Measurements from ENCODE around the gene UFD1. TPM values are rescaled to one million over a fixed set of nuclear protein-coding genes. Genes with fewer than 3 reads are reported as not detected.

UFD1 gene
- total and polyA plus RNA-seq, 2 of the 4 experiments (the other 2 are of a cell fraction): 149 to 152 TPM

DNA sequence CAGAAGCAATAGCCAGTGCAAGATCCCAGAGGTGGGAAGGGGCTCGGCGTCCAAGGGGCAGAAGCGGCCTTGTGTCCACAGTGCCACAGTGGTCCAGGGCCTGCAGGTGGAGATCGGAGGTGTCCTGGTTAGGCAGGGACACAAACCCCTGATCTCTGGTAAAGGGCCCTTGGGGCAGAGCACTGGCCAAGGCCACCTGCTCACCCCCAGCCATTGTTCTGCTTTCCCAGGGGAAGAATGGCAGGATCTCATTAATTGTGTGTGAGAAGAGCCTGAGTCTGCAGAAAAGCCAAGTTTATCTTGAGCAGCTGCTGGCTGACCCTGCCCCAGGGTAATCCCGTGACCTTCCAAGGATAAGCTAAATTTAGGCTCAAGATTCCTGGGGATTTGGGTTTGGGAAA lies 48.3 kb upstream of the UFD1 start:
- Histone ChIP-seq H2AK9ac (replicated peaks; ENCODE audit: low read depth, low read length, poor library complexity) (no peak overlapping the region), H2AK5ac (ENCODE audit: low read depth, low read length) (no peak overlapping the region), H3K9ac (ENCODE audit: low read depth, low read length) (no peak overlapping the region), H4K20me1 (ENCODE audit: insufficient read depth, low read length) (peaks cover 4% of the 10 kb centered on the region; the same call in 1 of the 2 replicates), H3K4me3 (ENCODE audit: insufficient read depth, low read depth, low read length) (no peak overlapping the region), H3K27me3 (ENCODE audit: control insufficient read depth, insufficient read depth, low read length) (peaks cover 19% of the 10 kb centered on the region), H3K4ac (ENCODE audit: low read depth, low read length) (no peak overlapping the region), H3K56ac (ENCODE audit: extremely low read depth, insufficient read depth, low read length) (no peak overlapping the region), H4K91ac (ENCODE audit: insufficient read depth, low read depth, low read length) (no peak overlapping the region), H3K18ac (ENCODE audit: low read depth, low read length) (no peak overlapping the region), H2BK5ac (ENCODE audit: low read depth, low read length, poor library complexity, severe bottlenecking) (no peak overlapping the region), H4K5ac (ENCODE audit: low read depth, low read length) (no peak overlapping the region), H3K14ac (replicated peaks; ENCODE audit: low read depth, low read length) (no peak overlapping the region), H2BK120ac (ENCODE audit: low read depth, low read length) (no peak overlapping the region), H3K9me3 (ENCODE audit: control insufficient read depth, insufficient read depth, low read length) (no peaks in the 10 kb centered on the region), H3K4me2 (ENCODE audit: low read depth, low read length) (no peak overlapping the region), H3K23ac (ENCODE audit: low read depth, low read length) (no peak overlapping the region), H3K4me1 (ENCODE audit: control insufficient read depth, insufficient read depth, low read length) (no peaks in the 10 kb centered on the region; the same call in 1 of the 2 replicates), H4K8ac (ENCODE audit: low read depth in 2 of 2, low read length in 2 of 2) (no peak overlapping the region), H3K36me3 (ENCODE audit: control insufficient read depth, insufficient read depth, low read length) (no peaks in the 10 kb centered on the region), H3K79me1 (ENCODE audit: low read depth in 1 of 2, low read length in 2 of 2) (no peaks in the 10 kb centered on the region), H3K27ac (ENCODE audit: insufficient read depth, low read length) (no peak overlapping the region), H3K9me1 (ENCODE audit: insufficient read depth, low read length) (no peaks in the 10 kb centered on the region), H2BK15ac (ENCODE audit: low read depth, low read length) (no peak overlapping the region), H2AFZ (replicated peaks; ENCODE audit: low read length, poor library complexity) (no peak overlapping the region), H2BK20ac (ENCODE audit: low read depth, low read length) (no peak overlapping the region)
- ChIA-PET POLR2A (ENCODE audit: unreplicated experiment) (no interaction called here), CTCF (no interaction called here)
- 67% methylated on average over 1 of the region's 5 CpGs; no CpG with 5 or more reads in 1 of the 2 experiments for WGBS, 2 experiments (ENCODE audit: extremely low coverage in 2 of 2, insufficient read length in 1 of 2)
- intact Hi-C loops (cut with micrococcal nuclease): no loop called here
- ATAC-seq (ENCODE audit: low read depth) (no peak), DNase-seq (no peak)
- in situ Hi-C loops (cut with MboI; ENCODE audit: low sequenced_read_pairs): no loop called here
- no TSS peak for BruUV-seq (replicated peaks)
- TF ChIP-seq, protein P1, sequence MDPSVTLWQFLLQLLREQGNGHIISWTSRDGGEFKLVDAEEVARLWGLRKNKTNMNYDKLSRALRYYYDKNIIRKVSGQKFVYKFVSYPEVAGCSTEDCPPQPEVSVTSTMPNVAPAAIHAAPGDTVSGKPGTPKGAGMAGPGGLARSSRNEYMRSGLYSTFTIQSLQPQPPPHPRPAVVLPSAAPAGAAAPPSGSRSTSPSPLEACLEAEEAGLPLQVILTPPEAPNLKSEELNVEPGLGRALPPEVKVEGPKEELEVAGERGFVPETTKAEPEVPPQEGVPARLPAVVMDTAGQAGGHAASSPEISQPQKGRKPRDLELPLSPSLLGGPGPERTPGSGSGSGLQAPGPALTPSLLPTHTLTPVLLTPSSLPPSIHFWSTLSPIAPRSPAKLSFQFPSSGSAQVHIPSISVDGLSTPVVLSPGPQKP (IDR thresholded peaks at IDR 0.05; ENCODE audit: borderline replicate concordance, low read depth, low read length): no peak
- TF ChIP-seq MAZ (IDR thresholded peaks at IDR 0.05; ENCODE audit: borderline replicate concordance, low read depth, low read length) (no peak), RFX5 (IDR thresholded peaks at IDR 0.05; ENCODE audit: low read depth, low read length) (no peak), POLR2A (IDR thresholded peaks at IDR 0.05; ENCODE audit: low read depth, low read length) (no peak), CEBPB (IDR thresholded peaks at IDR 0.05; ENCODE audit: low read depth, low read length) (no peak), MAFK (IDR thresholded peaks at IDR 0.05; ENCODE audit: low read depth, low read length) (no peak), RAD21 (IDR thresholded peaks at IDR 0.05; ENCODE audit: low read length) (no peak), FOS (IDR thresholded peaks at IDR 0.05; ENCODE audit: low read depth, low read length) (no peak), MXI1 (IDR thresholded peaks at IDR 0.05; ENCODE audit: borderline replicate concordance, low read depth, low read length) (no peak), BHLHE40 (IDR thresholded peaks at IDR 0.05; ENCODE audit: low read depth, low read length) (no peak), CHD1 (IDR thresholded peaks at IDR 0.05; ENCODE audit: low read depth, low read length) (no peak), NFE2L2 (IDR thresholded peaks at IDR 0.05; ENCODE audit: low read depth, low read length) (no peak), SMC3 (IDR thresholded peaks at IDR 0.05; ENCODE audit: low read depth, low read length) (no peak), RCOR1 (IDR thresholded peaks at IDR 0.05; ENCODE audit: insufficient replicate concordance, low read length) (no peak)
- TF ChIP-seq, protein P2, sequence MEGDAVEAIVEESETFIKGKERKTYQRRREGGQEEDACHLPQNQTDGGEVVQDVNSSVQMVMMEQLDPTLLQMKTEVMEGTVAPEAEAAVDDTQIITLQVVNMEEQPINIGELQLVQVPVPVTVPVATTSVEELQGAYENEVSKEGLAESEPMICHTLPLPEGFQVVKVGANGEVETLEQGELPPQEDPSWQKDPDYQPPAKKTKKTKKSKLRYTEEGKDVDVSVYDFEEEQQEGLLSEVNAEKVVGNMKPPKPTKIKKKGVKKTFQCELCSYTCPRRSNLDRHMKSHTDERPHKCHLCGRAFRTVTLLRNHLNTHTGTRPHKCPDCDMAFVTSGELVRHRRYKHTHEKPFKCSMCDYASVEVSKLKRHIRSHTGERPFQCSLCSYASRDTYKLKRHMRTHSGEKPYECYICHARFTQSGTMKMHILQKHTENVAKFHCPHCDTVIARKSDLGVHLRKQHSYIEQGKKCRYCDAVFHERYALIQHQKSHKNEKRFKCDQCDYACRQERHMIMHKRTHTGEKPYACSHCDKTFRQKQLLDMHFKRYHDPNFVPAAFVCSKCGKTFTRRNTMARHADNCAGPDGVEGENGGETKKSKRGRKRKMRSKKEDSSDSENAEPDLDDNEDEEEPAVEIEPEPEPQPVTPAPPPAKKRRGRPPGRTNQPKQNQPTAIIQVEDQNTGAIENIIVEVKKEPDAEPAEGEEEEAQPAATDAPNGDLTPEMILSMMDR (conservative IDR thresholded peaks at IDR 0.05; ENCODE audit: low read depth, low read length): no peak
- TF ChIP-seq, protein P3, sequence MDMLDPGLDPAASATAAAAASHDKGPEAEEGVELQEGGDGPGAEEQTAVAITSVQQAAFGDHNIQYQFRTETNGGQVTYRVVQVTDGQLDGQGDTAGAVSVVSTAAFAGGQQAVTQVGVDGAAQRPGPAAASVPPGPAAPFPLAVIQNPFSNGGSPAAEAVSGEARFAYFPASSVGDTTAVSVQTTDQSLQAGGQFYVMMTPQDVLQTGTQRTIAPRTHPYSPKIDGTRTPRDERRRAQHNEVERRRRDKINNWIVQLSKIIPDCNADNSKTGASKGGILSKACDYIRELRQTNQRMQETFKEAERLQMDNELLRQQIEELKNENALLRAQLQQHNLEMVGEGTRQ (IDR thresholded peaks at IDR 0.05; ENCODE audit: low read depth, low read length): no peak
- dilution Hi-C loops (cut with HindIII; ENCODE audit: low sequenced_read_pairs, unreplicated experiment): no loop called here
